ENCODE measurements around the gene A2ML1.
A peak's percentile ranks its signal among the peaks of the same experiment; 100 is the strongest.
"Not testable (repeated sequence)": the region's sequence is repeated elsewhere in the genome, so short reads cannot be mapped to it uniquely, and the experiment has no call there.

A2ML1 gene

DNA sequence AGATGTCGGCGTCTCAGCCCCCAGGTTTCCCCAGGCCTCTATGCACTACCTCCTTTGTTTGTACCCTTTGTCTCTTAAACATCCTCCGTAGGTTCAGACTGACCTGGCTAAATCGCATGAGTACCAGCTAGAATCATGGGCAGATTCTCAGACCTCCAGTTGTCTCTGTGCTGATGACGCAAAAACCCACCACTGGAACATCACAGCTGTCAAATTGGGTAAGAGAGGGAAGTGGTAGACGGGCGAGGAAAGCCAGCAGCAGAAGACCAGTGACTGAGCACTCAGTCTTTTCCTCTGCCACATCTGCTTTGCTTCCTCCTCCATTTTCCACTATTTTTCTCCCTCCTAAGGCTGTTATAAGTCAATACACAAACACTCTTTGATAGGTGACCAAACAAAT lies 29.7 kb downstream of the A2ML1 start:
- no peak for DNase-seq (ENCODE audit: low read depth in 2 of 2)

DNA sequence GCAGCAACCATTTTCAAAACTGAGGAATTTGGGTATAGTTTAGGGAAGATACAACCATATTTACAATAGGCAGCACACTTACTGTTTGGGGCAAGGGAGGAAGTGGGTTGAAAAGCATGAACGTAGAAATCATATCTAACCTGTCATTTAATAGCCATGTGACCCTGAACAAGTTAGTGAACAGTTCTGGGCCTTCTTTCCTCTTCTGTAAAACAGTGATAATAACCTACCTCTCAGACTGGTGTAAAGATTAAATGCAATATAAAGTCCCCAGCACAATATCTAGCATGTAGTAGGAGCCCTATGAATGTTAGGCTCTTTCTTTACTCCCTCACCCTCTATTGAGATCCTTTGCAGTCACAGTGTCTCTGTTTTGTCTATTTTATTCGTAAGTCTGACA lies 33.5 kb downstream of the A2ML1 start:
- no peak for DNase-seq (ENCODE audit: low read depth in 2 of 2)

DNA sequence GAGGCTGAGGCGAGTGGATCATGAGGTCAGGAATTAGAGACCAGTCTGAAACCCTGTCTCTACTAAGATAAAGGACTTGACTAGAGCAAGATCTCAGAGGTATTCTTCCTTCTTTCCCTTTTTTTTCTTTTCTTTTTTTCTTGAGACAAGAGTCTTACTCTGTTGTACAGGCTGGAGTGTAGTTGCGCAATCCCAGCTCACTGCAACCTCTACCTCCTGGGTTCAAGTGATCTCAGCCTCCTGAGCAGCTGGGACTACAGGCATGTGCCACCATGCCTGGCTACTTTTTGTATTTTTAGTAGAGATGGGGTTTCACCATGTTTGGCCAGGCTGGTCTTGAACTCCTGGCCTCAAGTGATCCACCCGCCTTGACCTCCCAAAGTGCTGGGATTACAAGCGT lies 37.0 kb downstream of the A2ML1 start:
- not testable (repeated sequence) for DNase-seq (ENCODE audit: low read depth in 2 of 2)

DNA sequence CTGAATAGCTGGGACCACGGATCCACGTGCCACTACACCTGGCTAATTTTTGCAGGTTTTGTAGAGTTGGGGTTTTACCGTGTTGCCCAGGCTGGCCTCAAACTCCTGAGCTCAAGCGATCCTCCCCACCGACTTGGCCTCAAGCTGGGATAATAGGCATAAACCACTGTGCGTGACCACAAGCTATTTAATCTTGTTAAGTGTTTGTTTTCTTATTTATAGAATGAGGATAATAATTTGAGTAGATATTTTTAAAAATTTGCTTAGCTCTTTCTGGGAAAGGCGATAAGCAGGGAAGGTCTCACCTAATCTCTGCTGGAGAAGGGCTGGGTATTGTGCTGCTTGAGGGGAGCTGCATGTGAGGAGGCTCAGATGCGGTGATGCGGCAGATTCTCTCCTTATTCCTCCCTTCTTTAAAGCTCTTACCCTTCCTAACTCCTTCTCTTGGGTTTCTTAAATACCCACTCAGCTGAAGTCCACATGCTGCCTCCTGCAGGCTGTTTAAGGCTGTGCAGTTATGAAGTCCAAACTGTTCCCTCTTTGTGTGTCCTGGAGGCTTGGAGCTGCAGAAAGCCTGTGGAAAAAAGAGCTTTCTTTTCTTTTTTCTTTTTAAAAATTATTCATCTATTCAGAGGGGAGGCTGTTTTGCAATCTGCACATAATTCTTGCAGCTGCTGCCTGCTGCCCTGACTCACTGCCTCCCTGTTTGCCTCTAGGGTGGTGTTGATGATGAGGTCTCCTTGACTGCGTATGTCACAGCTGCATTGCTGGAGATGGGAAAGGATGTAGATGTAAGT lies 37.9 kb downstream of the A2ML1 start:
- DNase-seq (ENCODE audit: low read depth in 2 of 2) = peak in 1 of 2 donors; percentile 5

DNA sequence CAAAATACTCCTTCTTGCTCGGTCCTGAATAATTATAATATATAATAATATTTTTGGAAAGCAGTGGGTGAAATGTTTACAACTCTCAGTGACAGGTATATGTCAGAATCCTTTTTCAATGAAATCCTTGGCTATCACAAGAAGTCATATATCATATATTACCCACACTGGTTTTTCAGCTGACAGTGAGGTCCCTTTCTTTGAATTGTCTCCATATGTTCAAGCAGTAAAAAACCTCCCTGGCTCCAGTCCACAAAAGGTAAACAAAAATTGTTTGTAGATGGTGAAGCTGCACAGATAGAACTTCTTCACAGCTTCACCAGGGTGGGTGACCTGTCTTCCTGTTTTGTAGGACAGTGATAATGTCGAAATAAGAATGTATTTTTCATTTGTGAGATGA lies 44.0 kb downstream of the A2ML1 start:
- no peak for DNase-seq (ENCODE audit: low read depth in 2 of 2)

DNA sequence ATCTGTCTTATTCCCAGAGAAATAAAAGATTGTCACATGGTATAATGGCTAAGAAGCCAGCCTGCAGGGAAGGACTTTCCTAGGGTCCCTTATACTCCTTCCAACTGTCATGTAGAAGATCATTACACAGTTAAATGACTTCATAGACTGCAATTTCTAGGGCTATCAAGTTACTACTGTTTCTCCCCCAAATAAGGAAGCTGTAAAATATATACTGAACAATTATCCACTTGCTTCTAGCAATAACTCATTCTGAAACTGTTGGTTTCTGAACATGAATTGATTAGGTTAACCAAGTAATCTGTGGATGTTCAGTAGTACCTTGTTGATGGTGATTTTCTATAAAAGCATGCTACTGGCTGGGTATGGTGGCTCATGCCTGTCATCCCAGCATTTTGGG lies 44.6 kb downstream of the A2ML1 start:
- DNase-seq (ENCODE audit: low read depth in 2 of 2) = no peak

DNA sequence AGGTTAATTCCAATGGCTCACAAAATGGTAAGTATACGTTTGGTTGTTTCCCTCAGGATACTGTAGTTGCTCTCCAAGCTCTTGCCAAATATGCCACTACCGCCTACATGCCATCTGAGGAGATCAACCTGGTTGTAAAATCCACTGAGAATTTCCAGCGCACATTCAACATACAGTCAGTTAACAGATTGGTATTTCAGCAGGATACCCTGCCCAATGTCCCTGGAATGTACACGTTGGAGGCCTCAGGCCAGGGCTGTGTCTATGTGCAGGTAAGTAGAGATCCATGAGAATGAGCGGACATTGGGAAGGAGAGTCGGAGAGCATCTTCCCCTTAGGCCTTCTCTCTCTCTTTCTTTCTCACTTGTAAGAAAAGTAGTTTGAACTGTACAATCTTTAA lies 45.4 kb downstream of the A2ML1 start:
- DNase-seq (ENCODE audit: low read depth in 2 of 2) = no peak

DNA sequence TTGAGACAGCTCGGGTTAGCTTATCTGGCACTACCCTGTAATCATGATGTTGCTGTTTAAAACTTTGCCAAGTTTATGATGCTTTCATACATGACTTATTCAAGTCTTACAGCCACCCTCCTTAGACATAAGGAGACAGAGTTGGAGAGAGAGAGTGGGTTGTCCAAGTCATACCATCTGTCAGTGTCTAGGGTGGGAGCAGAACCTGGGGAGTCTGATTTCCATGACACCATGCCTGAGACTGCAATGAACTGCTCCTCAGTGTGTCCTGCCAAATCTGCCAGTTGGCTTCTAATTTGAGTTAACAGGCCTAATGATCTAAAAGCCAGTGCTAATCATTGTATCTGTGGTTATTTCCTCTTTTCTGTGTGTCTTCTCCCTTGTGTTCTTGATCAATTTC lies 48.2 kb downstream of the A2ML1 start:
- DNase-seq (ENCODE audit: low read depth in 2 of 2) = no peak

DNA sequence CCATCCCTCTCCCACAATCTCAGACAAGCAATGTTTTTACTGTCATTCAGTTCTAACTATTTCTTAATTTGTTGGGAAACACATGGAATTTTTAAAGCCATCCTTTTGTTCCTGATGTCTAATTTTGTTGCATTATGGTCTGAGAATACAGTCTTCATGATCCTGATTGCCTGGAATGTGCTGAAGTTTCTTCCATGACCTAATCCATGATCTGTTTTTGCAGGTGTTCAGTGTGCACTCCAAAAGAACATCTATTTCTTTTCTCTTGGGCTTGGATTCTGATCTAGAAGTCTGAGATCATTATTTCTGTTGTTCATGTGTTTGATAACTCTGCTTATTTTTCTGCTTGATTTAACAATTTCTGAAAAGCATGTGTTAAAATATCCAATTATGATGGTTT lies 48.6 kb downstream of the A2ML1 start:
- no peak for DNase-seq (ENCODE audit: low read depth in 2 of 2)

DNA sequence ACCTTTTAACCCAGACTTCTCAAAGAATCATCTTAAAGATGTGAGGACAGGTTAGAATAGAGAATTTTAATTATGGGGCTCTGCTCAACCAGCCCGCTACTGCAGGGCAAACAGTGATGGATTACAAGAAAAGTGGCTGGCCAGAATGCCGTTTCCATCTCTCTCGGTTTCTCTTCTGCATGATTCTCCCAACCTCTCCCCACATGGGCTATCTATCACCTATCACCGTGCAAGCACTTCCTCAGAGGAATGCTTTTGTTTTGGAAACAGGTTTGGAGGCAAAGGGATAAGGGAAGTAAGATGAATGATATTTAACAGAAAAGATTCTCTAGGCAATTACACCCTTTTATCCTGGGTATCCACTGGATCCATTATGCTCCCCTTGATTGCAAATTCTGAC lies 54.5 kb downstream of the A2ML1 start:
- DNase-seq (ENCODE audit: low read depth in 2 of 2) = no peak

DNA sequence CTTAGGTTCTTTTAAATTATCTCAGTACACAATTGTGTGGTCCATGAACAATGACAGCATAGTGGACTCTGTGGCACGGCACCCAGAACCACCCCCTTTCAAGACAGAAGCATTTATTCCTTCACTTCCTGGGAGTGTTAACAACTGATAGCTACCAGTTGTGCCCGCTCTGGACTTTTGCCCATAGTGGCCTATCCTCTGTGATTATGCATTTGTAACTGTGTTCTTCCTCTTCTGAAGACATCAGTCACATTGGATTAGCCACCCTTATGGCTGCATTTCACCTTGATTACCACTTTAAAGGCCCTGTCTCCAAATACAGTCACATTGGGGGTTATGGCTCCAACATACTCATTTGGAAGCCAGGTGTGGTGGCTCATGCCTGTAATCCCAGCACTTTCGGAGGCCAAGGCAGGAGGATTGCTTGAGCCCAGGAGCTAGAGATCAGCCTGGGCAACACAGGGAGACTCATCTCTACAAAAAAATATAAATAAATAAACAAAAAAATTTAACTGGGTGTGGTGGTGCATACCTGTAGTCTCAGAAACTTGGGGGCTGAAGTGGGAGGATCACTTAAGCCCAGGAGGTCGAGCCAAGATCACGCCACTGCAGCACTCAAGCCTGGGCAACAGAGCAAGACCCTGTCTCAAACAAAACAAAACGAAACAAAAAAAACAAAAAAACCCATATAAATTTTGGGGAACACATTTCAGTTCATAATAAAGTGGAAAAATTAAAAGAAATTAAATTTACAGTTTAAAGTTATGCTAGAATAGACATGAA lies 64.3 kb downstream of the A2ML1 start:
- no peak for DNase-seq (ENCODE audit: low read depth in 2 of 2)

DNA sequence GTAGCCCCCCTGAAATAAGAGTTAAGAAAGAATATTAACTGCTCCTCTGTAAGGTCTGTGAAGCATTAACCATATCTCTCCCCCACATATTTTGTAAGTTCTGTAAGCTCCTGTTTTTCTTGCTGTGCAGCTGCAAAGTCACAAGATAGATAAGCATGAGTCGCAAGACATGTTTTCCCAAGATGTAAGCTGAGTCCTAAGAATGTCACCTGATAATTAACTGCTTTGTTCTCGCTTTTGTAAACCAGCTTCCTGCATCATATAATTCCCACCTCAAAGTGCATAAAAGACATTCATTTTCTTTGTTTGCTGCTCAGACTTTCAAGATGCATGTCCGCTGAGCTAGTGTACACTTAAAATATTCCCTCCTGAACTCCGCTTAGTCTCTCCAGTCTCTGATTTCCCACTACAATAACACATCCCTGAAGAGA lies 64.9 kb downstream of the A2ML1 start:
- no peak for DNase-seq (ENCODE audit: low read depth in 2 of 2)

DNA sequence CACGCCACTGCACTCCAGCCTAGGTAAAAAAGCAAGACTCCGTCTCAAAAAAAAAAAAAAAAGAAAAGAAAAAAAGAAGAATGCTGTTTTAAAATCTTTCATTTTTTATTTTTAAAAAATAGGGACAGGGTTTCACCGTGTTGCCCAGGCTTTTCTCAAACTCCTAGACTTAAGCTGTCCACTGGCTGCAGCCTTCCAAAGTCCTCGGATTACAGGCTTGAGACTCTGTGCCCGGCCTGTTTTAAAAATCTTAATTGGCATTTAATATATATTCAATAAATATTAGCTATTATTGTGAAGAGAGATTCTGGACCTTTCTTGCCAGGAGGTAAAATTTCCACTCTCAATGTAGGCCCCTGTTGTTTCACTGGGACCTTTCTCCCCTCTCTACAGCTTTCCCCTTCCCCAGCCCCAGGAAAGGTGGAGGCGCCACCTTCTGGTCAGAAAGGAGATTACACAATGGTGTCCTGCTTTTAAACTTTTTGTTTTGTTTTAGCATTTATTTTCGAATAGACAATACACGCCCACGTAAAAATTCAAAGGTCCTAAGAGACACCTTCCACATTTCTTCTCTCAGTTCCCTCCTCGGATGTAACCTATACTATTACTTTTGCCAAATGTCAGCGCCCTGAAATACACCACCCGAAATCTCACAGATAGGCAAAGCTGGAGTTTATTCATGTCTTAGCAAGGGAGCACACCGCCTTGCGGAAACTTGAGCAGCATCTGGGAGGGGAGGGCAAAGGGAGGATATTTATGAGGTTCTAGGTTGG lies 68.1 kb downstream of the A2ML1 start:
- DNase-seq (ENCODE audit: low read depth in 2 of 2) = peak; percentile 32 to 45

DNA sequence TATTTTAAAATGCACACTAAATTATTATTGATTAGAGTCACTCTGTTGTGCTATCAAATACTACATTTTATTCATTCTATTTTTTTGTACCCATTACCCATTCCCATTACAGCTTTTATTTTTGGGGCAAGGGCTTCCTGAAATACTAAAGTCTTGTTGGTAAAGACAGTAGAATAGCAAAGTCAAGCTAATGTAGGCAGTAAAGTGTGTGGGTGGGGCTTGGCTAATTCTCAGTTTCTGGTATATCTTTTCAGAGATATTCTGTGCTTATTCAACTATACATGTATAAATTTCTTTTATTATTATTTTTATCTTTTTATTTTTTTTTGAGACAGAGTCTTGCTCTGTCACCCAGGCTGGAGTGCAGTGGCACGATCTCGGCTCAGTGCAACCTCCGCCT lies 69.6 kb downstream of the A2ML1 start:
- DNase-seq (ENCODE audit: low read depth in 2 of 2) = no peak

DNA sequence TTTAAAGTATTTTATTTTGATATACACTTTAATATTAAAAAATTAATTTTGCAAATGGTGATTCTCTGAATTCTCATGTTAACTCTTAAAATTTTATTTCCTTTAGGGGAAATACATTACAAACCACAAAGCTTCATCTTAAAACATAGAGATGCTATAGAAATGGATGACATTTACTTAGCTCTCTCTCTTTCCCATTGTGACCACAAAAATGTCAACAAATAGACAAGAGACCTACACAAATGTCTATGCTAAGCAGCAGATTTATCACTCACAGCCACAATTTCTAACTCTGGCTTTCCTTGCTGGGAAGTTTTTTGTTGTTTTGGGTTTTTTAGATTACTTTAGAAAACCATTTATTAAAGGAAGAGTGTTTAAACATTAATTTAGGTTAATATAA lies 72.0 kb downstream of the A2ML1 start:
- DNase-seq (ENCODE audit: low read depth in 2 of 2) = no peak

DNA sequence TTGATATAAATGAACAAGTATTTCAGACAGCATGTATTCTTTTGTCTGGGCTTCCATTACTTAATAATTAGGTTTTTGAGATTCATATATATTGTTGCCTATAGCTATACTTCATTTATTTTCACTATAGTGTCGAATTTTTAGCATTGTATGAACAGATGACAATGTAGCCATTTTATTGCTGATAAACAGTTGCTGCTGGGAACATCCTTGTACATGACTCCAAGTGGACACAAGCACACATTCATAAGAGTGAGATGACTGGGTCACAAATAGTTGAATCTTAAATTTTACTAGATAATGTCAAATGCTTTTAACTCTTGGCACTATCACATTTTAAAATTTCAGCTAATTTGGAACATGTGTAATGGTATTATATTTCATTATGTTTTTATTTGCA lies 72.6 kb downstream of the A2ML1 start:
- no peak for DNase-seq (ENCODE audit: low read depth in 2 of 2)

DNA sequence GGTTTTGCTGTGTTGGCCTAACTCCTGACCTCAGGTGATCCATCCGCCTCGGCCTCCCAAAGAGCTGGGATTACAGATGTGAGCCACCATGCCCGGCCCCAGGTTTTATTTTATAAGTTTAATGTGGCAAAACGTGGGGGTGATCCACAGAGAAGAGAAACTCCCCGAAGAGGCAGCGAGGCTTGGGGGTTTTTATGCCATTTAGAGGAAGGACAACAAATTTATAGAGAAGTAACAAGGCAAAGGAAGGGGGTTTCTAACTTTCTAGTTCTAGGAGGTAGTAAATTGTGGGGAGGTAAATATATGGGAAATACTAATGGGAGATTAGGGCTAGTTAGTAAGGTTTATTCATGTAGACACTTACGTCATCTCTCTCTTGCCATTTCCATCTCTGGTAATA lies 74.7 kb downstream of the A2ML1 start:
- no peak for DNase-seq (ENCODE audit: low read depth in 2 of 2)

DNA sequence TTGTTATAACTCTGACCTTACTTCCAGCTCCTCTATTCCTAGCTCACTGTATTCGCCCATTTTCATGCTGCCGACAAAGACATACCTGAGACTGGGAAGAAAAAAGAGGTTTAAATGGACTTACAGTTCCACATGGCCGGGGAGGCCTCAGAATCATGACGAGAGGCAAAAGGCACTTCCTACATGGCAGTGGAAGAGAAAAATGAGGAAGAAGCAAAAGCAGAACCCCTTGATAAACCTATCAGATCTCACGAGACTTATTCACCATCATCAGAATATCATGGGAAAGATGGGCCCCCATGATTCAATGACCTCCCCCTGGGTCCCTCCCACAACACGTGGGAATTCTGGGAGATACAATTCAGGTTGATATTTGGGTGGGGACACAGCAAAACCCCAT lies 77.4 kb downstream of the A2ML1 start:
- DNase-seq (ENCODE audit: low read depth in 2 of 2) = no peak

DNA sequence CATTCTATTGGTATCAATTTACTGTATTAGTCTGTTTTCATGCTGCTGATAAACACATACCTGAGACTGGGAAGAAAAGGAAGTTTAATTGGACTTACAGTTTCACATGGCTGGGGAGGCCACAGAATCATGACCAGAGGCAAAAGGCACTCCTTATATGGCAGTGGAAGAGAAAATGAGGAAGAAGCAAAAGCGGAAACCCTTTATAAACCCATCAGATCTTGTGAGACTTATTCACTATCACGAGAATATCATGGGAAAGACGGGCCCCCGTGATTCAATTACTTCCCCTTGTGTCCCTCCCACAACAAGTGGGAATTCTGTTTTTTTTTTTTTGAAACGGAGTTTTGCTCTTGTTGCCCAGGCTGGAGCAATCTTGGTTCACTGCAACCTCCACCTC lies 80.3 kb downstream of the A2ML1 start:
- not testable (repeated sequence) for DNase-seq (ENCODE audit: low read depth in 2 of 2)

DNA sequence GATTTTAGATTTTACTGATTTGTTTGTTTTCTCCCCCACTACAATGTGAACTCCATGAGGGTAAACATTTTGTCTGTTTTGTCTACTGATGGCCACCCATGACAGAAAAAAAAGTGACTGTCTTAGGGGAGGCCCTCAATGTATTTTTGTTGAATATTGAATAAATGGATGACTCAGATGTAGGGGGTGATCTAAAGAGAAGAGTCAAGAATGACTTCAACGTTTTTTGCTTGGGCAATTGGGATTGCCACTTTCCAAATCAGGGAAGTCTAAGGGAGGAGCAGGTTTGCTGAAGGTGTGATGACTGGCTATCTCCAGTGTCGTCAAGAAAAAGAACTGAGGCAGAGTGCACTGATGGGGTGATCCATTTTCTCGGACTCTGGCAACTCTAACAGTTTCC lies 81.2 kb downstream of the A2ML1 start:
- no peak for DNase-seq (ENCODE audit: low read depth in 2 of 2)

DNA sequence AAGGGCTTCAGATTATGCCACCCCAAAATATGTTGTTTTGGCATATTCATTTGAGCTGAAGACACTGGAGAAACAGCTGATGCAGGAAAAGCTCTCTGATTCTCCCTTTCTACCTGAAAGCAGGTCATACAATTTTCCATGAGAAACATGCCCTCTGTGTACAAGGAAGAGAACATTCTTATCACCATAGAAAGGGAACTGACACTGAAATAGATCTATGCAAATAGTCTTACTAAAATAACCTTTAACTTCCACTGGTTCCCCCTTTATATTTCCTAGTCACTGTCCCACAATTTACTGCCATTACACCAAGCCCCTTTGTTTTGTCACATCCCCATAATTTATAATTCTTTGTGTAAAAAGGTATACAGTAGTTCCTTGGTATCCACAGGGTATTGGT lies 82.2 kb downstream of the A2ML1 start:
- no peak for DNase-seq (ENCODE audit: low read depth in 2 of 2)

DNA sequence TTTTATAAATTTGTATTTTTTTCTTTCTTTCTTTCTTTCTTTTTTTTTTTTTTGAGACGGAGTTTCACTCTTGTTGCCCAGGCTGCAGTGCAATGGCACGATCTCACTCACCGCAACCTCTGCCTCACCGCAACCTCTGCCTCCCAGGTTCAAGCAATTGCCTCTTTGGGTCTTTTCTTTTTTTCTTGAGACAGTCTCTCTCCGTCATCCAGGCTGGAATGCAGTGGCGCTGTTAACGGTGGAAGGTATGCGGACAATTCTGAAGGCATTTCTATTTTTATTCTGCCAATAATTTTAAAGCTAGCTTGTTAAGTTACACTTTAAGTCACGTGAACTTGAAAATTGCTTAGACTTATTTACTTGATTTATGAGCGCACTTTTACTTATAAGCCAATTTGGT lies 83.1 kb downstream of the A2ML1 start:
- DNase-seq (ENCODE audit: low read depth in 2 of 2) = no peak
